ENCODE data around the gene ZDHHC19. TPM values are rescaled to one million over a fixed set of nuclear protein-coding genes. Genes with fewer than 3 reads are reported as not detected.

Gene ZDHHC19
- polyA plus RNA-seq, 6 donors from 2014 or later, result 4.7 to 39.3 (median 13.1) TPM

DNA sequence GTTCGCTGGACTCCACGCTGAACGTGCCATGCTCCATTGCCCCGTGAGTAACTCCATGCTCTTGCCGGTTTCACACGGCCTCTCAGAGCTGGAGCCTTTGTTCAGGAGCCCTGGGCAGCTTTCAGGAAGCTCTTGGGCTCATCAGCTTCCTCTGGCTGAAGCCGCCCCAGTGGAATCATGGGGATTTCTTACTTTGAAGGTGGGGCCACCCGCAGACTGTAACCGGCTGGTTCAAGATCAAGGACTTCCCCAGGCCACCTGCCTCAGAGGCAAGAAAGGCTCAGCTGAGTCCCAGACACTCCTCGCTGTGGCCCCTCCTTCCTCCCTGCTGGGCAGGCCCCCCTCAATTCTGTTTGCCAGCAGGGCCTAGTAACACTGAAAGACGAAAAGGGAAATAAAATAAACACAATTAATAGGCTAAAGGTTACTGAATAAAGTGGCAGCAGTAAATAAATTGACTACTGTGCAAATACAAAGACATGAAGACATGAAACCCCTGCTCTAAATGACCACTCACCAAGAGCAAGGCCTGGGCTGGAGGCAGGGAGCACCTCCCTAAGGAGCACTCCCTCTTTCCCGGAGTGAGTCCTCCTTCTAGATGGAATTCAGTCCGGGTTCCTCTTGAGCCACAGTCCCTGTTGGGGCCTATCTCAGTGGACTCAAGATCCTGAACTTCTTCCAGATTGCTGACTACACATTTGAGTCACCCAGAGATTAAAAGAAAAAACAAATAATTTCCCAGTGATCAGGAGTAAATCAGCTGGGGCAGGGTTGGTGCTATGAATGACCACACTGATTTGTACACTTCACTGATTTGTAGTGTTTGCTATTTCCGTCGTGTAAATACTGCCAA is 51.0 kb downstream of the ZDHHC19 start:
- no peaks in the 10 kb centered on the region for H3K27me3 Mint-ChIP-seq
- ATAC-seq (ENCODE audit: low read depth in 2 of 2), result peak; percentile 100
- DNase-seq, result peak; percentile 74
- no peaks in the 10 kb centered on the region for H3K9me3 Mint-ChIP-seq
- no peaks in the 10 kb centered on the region for H3K36me3 Mint-ChIP-seq
- peak overlapping the region in 7 of 8 donors; percentile 35 to 75 (median 65) for H3K4me3 Mint-ChIP-seq
- H3K4me1 Mint-ChIP-seq, result peaks cover 11 to 22% (median 17%) of the 10 kb centered on the region in 3 donors
- H3K27ac Mint-ChIP-seq, result peak overlapping the region; percentile 86 to 99 (median 94)

DNA sequence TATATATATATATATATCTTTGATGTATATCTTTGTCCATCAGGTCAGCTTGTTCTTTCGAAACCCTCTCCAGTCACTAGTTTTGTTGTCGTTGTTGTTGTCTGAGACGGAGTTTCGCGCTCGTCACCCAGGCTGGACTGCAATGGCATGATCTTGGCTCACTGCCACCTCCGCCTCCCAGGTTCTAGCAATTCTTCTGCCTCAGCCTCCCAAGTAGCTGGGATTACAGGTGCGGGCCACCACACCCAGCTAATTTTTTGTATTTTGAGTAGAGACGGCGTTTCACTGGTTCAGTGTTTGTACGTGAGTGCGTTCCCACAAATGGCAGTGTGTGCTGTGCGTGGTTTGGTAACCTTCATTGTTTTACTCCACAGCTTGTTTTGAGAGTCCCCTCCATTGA is 51.7 kb downstream of the ZDHHC19 start:
- H3K27ac Mint-ChIP-seq, result peak overlapping the region; percentile 72 to 99 (median 94)
- no peak for ATAC-seq (ENCODE audit: low read depth in 2 of 2)
- no peak for DNase-seq

GRCh38 chr3:196156160-196156559 is 55.0 kb downstream of the ZDHHC19 start:
- H3K27me3 Mint-ChIP-seq, result no peaks in the 10 kb centered on the region
- no peak overlapping the region for H3K27ac Mint-ChIP-seq
- no peak overlapping the region for H3K4me3 Mint-ChIP-seq

More for the DNA sequence above, 51.7 kb downstream of the ZDHHC19 start:
- H3K36me3 Mint-ChIP-seq, result no peaks in the 10 kb centered on the region
- H3K4me3 Mint-ChIP-seq, result peak overlapping the region in 5 of 8 donors; percentile 35 to 75 (median 65)
- H3K9me3 Mint-ChIP-seq, result no peaks in the 10 kb centered on the region
- peaks cover 11 to 27% (median 22%) of the 10 kb centered on the region in 3 donors for H3K4me1 Mint-ChIP-seq
- H3K27me3 Mint-ChIP-seq, result no peaks in the 10 kb centered on the region

GRCh38 chr3:196150481-196150880 is 60.7 kb downstream of the ZDHHC19 start:
- no peak for DNase-seq
- Mint-ChIP-seq H3K4me1 (peaks cover 3 to 16% (median 14%) of the 10 kb centered on the region in 3 donors), H3K4me3 (no peak overlapping the region), H3K36me3 (peaks cover 0 to 3% of the 10 kb centered on the region in 2 donors), H3K27me3 (no peaks in the 10 kb centered on the region), H3K9me3 (peaks cover 0 to 2% (median 0%) of the 10 kb centered on the region in 7 donors), H3K27ac (peak overlapping the region in 2 of 6 donors; percentile 50 to 71)
- no peak for ATAC-seq (ENCODE audit: low read depth in 2 of 2)

More at GRCh38 chr3:196156160-196156559, 55.0 kb downstream of the ZDHHC19 start:
- ATAC-seq (ENCODE audit: low read depth in 2 of 2) (no peak), DNase-seq (no peak)
- Mint-ChIP-seq H3K36me3 (no peaks in the 10 kb centered on the region), H3K4me1 (peaks cover 11 to 25% (median 22%) of the 10 kb centered on the region in 3 donors), H3K9me3 (no peaks in the 10 kb centered on the region)

DNA sequence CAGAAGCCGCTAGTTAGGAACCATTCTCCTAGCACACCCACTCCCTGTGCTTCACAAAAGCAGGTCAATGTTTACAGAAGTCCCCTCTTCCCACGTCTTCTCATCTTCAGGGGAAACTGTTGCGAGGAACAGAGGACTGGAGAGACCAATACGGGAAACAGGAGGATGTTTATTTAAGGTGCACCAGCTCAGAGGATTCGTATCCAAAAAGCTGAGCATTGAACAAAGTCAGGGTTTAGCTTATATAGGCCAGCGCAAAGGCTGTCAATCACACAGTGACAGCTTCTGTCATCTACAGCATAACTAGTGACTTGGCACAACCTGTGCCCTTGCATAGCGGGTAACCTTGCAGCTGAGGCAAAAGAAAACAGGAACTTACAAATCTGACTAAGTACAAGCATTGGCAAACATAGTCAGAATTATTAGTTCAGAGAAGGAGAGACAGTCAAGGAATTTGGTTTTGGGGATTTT is 61.3 kb downstream of the ZDHHC19 start:
- Mint-ChIP-seq H3K36me3 (peaks cover 0 to 3% of the 10 kb centered on the region in 2 donors), H3K27me3 (no peaks in the 10 kb centered on the region), H3K9me3 (peaks cover 0 to 2% (median 0%) of the 10 kb centered on the region in 7 donors), H3K4me3 (no peak overlapping the region), H3K27ac (no peak overlapping the region), H3K4me1 (peaks cover 3 to 10% (median 8%) of the 10 kb centered on the region in 3 donors)
- ATAC-seq (ENCODE audit: low read depth in 2 of 2) (peak; percentile 73 to 89), DNase-seq (no peak)

DNA sequence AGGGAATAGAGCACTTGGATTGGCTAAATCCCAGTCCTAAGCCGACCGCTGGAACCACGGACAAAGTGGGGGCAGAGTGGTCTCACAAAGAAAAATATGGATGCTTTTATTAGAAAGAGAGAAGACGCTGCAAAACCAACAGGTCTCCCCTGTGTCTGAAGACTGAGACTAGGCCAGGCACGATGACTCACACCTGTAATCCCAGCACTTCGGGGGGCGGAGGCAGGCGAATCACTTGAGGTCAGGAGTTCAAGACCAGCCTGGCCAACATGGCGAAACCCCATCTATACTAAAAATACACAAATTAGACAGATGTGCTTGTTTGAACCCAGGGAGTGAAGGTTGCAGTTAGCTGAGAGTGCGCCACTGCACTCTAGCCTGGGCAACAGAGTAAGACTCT is 61.8 kb downstream of the ZDHHC19 start:
- Mint-ChIP-seq H3K27me3 (no peaks in the 10 kb centered on the region), H3K4me3 (no peak overlapping the region), H3K4me1 (peaks cover 4 to 8% (median 6%) of the 10 kb centered on the region in 3 donors), H3K9me3 (peaks cover 0 to 2% (median 0%) of the 10 kb centered on the region in 7 donors), H3K27ac (no peak overlapping the region), H3K36me3 (peaks cover 0 to 3% of the 10 kb centered on the region in 2 donors)
- ATAC-seq (ENCODE audit: low read depth in 2 of 2), result no peak
- DNase-seq, result no peak

Other genes starting within 250 kb of the ZDHHC19 start
- 10 to 100 TPM; 15.0 to 33.8 (median 25.4) TPM for gene TFRC, start 129.3 kb downstream of the ZDHHC19 start, polyA plus RNA-seq (ENCODE audit: low read depth in 6 of 6)
- gene SLC51A, start 5.1 kb upstream of the ZDHHC19 start, polyA plus RNA-seq (ENCODE audit: low read depth in 6 of 6), result 1 to 10 TPM in 1 of 6 donors, under 1 TPM in 1, not detected in 4; 0.78 to 1.4 TPM
- 10 to 100 TPM in 4 of 6 donors, 1 to 10 TPM in 2; 8.2 to 18.0 (median 11.9) TPM for gene PCYT1A, start 76.3 kb upstream of the ZDHHC19 start, polyA plus RNA-seq (ENCODE audit: low read depth in 6 of 6)
- 10 to 100 TPM in 2 of 6 donors, 1 to 10 TPM in 4; 6.7 to 28.5 (median 9.5) TPM for gene DYNLT2B, start 106.8 kb upstream of the ZDHHC19 start, polyA plus RNA-seq (ENCODE audit: low read depth in 6 of 6)
- not detected for gene TM4SF19, start 127.0 kb upstream of the ZDHHC19 start, polyA plus RNA-seq (ENCODE audit: low read depth in 6 of 6)
- 10 to 100 TPM; 11.4 to 39.4 (median 32.7) TPM for gene UBXN7, start 221.0 kb upstream of the ZDHHC19 start, polyA plus RNA-seq (ENCODE audit: low read depth in 6 of 6)

Measured in naive B cell (primary cell).